ENCODE data around the gene PSMD5. TPM values are rescaled to one million over a fixed set of nuclear protein-coding genes. Genes with fewer than 3 reads are reported as not detected.

Gene PSMD5
- total RNA-seq, 3 donors from 2014 or later, result 30.1 to 46.9 (median 32.3) TPM

GRCh38 chr9:120781236-120781635 is 61.5 kb downstream of the PSMD5 start:
- DNase-seq, result no peak
- no peak for TF ChIP-seq CTCF (IDR thresholded peaks at IDR 0.05)
- no peaks in the 10 kb centered on the region for H3K36me3 ChIP-seq (ENCODE audit: low read depth)
- no peak for ATAC-seq
- H3K4me3 ChIP-seq, result no peak overlapping the region
- no peaks in the 10 kb centered on the region for H3K9me3 ChIP-seq
- intact Hi-C loops (cut with DNase I, micrococcal nuclease), result no loop called here
- H3K4me1 ChIP-seq (ENCODE audit: low read depth), result no peaks in the 10 kb centered on the region

- Histone ChIP-seq H3K4me3 (no peak overlapping the region), H3K36me3 (ENCODE audit: low read depth) (no peaks in the 10 kb centered on the region), H3K9me3 (no peaks in the 10 kb centered on the region), H3K4me1 (ENCODE audit: low read depth) (no peaks in the 10 kb centered on the region)
- ATAC-seq, result no peak
- intact Hi-C loops (cut with DNase I, micrococcal nuclease), result no loop called here
- TF ChIP-seq CTCF (IDR thresholded peaks at IDR 0.05), result no peak
- no peak for DNase-seq
Measured at GRCh38 chr9:120780367-120780766, 62.4 kb downstream of the PSMD5 start.

GRCh38 chr9:120779227-120779626 is 63.5 kb downstream of the PSMD5 start:
- ATAC-seq, result no peak
- DNase-seq, result no peak
- no peaks in the 10 kb centered on the region for H3K36me3 ChIP-seq (ENCODE audit: low read depth)

GRCh38 chr9:120778758-120779157 is 64.0 kb downstream of the PSMD5 start:
- no peak for TF ChIP-seq CTCF (IDR thresholded peaks at IDR 0.05)
- no peak overlapping the region for H3K4me3 ChIP-seq
- no peak for ATAC-seq
- no peaks in the 10 kb centered on the region for H3K4me1 ChIP-seq (ENCODE audit: low read depth)
- intact Hi-C loops (cut with DNase I, micrococcal nuclease), result no loop called here
- no peaks in the 10 kb centered on the region for H3K9me3 ChIP-seq
- DNase-seq, result no peak
- no peaks in the 10 kb centered on the region for H3K36me3 ChIP-seq (ENCODE audit: low read depth)

More at GRCh38 chr9:120779227-120779626, 63.5 kb downstream of the PSMD5 start:
- intact Hi-C loops (cut with DNase I, micrococcal nuclease), result no loop called here
- Histone ChIP-seq H3K4me3 (no peak overlapping the region), H3K9me3 (no peaks in the 10 kb centered on the region), H3K4me1 (ENCODE audit: low read depth) (no peaks in the 10 kb centered on the region)
- no peak for TF ChIP-seq CTCF (IDR thresholded peaks at IDR 0.05)

GRCh38 chr9:120777229-120777628 is 65.5 kb downstream of the PSMD5 start:
- no peak for ATAC-seq
- no peak for DNase-seq
- no peaks in the 10 kb centered on the region for H3K4me1 ChIP-seq (ENCODE audit: low read depth)
- TF ChIP-seq CTCF (IDR thresholded peaks at IDR 0.05), result no peak
- H3K36me3 ChIP-seq (ENCODE audit: low read depth), result no peaks in the 10 kb centered on the region
- H3K9me3 ChIP-seq, result no peaks in the 10 kb centered on the region
- intact Hi-C loops (cut with DNase I, micrococcal nuclease), result no loop called here
- H3K4me3 ChIP-seq, result no peak overlapping the region

- ATAC-seq (no peak), DNase-seq (no peak)
- H3K9me3 ChIP-seq, result no peaks in the 10 kb centered on the region
- H3K36me3 ChIP-seq (ENCODE audit: low read depth), result no peaks in the 10 kb centered on the region
- TF ChIP-seq CTCF (IDR thresholded peaks at IDR 0.05), result no peak
- no peak overlapping the region for H3K4me3 ChIP-seq
- H3K4me1 ChIP-seq (ENCODE audit: low read depth), result no peaks in the 10 kb centered on the region
- intact Hi-C loops (cut with DNase I, micrococcal nuclease), result no loop called here
Measured at GRCh38 chr9:120776788-120777187, 65.9 kb downstream of the PSMD5 start.

Measured in mucosa of descending colon (tissue), 3 donors.